ENCODE measurements around the gene RANBP3.

GRCh38 chr19:5990289-5990797 lies 12.4 kb upstream of the RANBP3 start:
- TF ChIP-seq POLR2AphosphoS5 (IDR thresholded peaks at IDR 0.05), result no peak
- TF ChIP-seq CTCF (IDR thresholded peaks at IDR 0.05), result no peak
- no peak for TF ChIP-seq POLR2A (IDR thresholded peaks at IDR 0.05)

Data from upper lobe of left lung (tissue), 4 donors.